ENCODE measurements around the gene RCN2.
A peak's percentile ranks its signal among the peaks of the same experiment; 100 is the strongest.

RCN2 gene

DNA sequence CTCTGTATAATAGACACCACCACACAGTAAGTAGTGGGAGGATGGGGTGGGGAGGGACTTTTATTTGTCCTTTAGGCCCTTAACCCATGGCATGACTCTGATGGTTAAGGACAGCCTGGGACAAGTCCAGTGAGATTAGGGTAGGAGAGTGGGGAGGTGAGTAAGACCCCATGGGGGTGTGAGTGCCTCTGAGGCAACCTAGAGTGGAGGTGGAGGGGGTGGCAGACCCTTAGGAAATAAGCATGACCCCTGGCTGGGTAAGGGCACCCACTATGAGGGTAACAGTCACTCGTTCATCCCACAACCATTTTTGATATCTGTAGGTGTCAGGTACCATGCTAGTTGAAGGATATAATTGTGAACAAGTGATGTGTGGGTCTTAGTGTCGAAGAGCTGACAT is 42.4 kb downstream of the RCN2 start:
- Histone ChIP-seq H3K4me3 (replicated peaks; ENCODE audit: low read depth, low read length) (no peak overlapping the region), H3K27me3 (replicated peaks; ENCODE audit: control insufficient read depth, insufficient read depth, low read length) (no peaks in the 10 kb centered on the region), H3K36me3 (ENCODE audit: control insufficient read depth, insufficient read depth, low read length) (no peaks in the 10 kb centered on the region)
- TF ChIP-seq, protein P1, sequence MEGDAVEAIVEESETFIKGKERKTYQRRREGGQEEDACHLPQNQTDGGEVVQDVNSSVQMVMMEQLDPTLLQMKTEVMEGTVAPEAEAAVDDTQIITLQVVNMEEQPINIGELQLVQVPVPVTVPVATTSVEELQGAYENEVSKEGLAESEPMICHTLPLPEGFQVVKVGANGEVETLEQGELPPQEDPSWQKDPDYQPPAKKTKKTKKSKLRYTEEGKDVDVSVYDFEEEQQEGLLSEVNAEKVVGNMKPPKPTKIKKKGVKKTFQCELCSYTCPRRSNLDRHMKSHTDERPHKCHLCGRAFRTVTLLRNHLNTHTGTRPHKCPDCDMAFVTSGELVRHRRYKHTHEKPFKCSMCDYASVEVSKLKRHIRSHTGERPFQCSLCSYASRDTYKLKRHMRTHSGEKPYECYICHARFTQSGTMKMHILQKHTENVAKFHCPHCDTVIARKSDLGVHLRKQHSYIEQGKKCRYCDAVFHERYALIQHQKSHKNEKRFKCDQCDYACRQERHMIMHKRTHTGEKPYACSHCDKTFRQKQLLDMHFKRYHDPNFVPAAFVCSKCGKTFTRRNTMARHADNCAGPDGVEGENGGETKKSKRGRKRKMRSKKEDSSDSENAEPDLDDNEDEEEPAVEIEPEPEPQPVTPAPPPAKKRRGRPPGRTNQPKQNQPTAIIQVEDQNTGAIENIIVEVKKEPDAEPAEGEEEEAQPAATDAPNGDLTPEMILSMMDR (IDR thresholded peaks at IDR 0.05; ENCODE audit: insufficient read depth, low read length, poor library complexity, severe bottlenecking) = no peak
- no peak for DNase-seq (ENCODE audit: extremely low read depth, insufficient read length)

DNA sequence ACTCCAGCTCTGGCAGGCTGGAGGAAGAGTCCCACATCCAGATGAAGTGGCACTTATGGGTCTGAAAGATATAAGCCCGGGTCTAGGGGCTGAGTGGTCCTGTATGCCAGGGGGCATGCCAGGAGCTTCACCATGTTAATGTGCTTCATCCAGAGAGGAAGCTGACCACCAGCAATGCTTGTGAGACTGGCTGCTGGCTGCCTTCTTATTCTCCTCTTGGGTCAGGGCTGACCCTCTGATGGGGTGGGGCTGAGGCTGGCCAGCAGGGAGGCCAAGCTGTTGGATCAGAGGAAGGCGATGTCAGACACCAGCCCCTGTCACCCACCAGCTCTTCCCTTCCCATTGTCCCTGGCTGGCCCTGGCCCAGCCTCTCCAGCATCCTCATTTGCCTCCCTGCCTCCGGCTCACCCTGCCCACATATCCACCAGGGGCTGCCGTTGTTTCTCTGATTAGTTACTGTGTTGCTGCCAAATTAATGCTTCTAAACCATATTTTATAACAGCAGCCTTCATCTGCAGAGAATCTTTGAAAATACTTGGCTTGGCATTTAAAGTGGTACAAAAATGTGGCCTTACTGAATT is 43.0 kb downstream of the RCN2 start:
- Histone ChIP-seq H3K36me3 (ENCODE audit: control insufficient read depth, insufficient read depth, low read length) (no peaks in the 10 kb centered on the region), H3K4me3 (replicated peaks; ENCODE audit: low read depth, low read length) (no peak overlapping the region), H3K27me3 (replicated peaks; ENCODE audit: control insufficient read depth, insufficient read depth, low read length) (no peaks in the 10 kb centered on the region)
- TF ChIP-seq, protein P1 (IDR thresholded peaks at IDR 0.05; ENCODE audit: insufficient read depth, low read length, poor library complexity, severe bottlenecking) = peak; percentile 10
- no peak for DNase-seq (ENCODE audit: extremely low read depth, insufficient read length)

DNA sequence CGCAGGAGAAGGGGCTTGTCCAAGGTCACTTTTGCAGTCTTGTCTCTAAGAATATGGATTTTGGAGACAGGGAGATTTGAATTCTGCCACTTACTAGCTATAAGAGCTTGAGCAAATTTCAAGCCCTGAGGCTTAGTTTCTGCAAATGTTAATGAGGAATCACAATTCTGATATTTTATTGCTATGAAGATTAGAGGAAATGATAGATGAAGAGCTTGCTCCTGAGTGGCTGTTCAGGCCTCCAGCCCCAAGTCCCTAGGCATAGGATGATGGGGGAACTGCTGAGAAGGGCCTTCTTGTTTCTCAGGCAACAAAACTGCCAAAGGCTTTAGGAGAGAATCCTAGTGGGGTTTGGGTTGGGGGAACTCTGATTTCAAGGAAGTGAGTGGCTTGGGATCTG is 44.6 kb downstream of the RCN2 start:
- TF ChIP-seq, protein P1 (IDR thresholded peaks at IDR 0.05; ENCODE audit: insufficient read depth, low read length, poor library complexity, severe bottlenecking) = no peak
- H3K4me3 ChIP-seq (replicated peaks; ENCODE audit: low read depth, low read length) = no peak overlapping the region
- H3K36me3 ChIP-seq (ENCODE audit: control insufficient read depth, insufficient read depth, low read length) = no peaks in the 10 kb centered on the region
- no peaks in the 10 kb centered on the region for H3K27me3 ChIP-seq (replicated peaks; ENCODE audit: control insufficient read depth, insufficient read depth, low read length)
- DNase-seq (ENCODE audit: extremely low read depth, insufficient read length) = no peak

DNA sequence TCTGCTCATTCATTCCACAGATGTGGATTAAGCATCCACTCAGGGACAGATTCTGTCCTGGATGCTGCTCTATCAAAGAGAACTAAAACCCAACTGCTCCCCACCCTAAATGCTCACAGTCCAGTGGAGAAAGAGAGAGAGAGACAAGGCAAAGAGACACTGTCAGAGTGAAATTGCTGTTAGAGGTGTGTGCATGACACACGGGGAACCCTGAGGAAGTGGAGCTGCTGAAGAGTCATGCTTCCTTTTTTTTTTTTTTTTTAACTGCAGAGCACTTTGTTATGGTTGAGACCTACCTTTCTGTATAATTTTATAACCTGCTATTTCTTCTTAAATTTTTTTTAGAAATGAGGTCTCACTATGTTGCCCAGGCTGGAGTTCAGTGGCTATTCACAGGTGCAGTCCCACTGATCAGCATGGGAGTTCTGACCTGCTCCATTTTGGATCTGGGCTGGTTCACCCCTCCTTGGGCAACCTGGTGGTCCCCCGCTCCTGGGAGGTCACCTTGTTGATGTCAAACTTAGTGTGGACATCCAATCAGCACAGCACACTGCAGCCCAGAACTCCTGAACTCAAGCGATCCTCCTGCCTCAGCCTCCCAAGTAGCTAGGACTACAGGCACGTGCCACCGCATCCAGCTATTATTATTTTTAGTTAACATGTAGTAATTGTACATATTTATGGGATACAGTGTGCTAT is 45.2 kb downstream of the RCN2 start:
- Histone ChIP-seq H3K36me3 (ENCODE audit: control insufficient read depth, insufficient read depth, low read length) (no peaks in the 10 kb centered on the region), H3K27me3 (replicated peaks; ENCODE audit: control insufficient read depth, insufficient read depth, low read length) (no peaks in the 10 kb centered on the region), H3K4me3 (replicated peaks; ENCODE audit: low read depth, low read length) (no peak overlapping the region)
- DNase-seq (ENCODE audit: extremely low read depth, insufficient read length) = no peak
- TF ChIP-seq, protein P1 (IDR thresholded peaks at IDR 0.05; ENCODE audit: insufficient read depth, low read length, poor library complexity, severe bottlenecking) = no peak

DNA sequence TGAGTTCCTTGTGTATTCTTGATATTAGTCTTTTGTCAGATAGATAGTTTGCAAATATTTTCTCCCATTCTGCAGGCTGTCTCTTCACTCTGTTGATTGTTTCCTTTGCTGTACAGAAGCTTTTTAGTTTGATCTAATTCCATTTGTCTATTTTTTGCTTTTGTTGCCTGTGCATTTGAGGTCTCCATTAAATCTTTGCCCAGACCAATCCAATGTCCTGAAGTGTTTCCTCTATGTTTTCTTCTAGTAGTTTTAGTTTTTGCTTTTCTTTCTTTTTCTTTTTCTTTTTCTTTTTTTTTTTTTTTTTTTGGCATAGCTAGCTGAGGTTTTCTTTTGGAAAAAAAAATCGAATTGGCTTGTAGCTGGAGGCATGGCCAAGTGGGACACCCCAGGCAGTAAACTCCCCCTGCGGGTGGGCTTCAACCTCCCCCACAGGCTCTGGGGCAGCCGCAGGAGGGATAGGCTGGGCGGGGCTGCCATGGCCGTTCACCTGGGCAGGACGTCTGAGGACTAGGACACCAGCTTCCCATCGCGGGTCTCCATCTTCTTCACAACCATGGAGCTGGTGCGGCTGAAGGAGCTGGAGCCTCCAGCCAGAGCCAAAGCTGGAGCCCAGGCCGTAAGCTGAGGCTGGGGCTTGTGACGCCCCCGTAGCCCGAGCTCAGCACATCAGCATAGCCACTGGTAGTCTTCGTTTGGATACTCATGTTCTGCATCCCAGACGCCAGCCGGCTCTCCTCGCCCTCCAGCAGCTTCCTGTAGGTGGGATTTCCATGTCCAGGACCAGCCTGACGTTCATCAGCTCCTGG is 47.2 kb downstream of the RCN2 start:
- no peak for DNase-seq (ENCODE audit: extremely low read depth, insufficient read length)
- TF ChIP-seq, protein P1 (IDR thresholded peaks at IDR 0.05; ENCODE audit: insufficient read depth, low read length, poor library complexity, severe bottlenecking) = no peak
- Histone ChIP-seq H3K4me3 (replicated peaks; ENCODE audit: low read depth, low read length) (no peak overlapping the region), H3K36me3 (ENCODE audit: control insufficient read depth, insufficient read depth, low read length) (no peaks in the 10 kb centered on the region), H3K27me3 (replicated peaks; ENCODE audit: control insufficient read depth, insufficient read depth, low read length) (no peaks in the 10 kb centered on the region)
